Ishikawa (cell line): ENCODE data around the gene SIGLECL1.

Experiments used
- CEBPB ChIP-seq: IDR thresholded peaks from 2 replicates; pipeline ENCODE4 v1.6.1; 2012
- CREB1 ChIP-seq: IDR thresholded peaks from 2 replicates; pipeline ENCODE4 v1.6.1; 2012; ENCODE audit warnings: low read depth
- EGR1 ChIP-seq: IDR thresholded peaks from 2 replicates; pipeline ENCODE4 v1.6.1; 2012
- EP300 ChIP-seq: IDR thresholded peaks from 2 replicates; pipeline ENCODE4 v1.6.1; 2012; ENCODE audit warnings: borderline replicate concordance
- FOXM1 ChIP-seq: IDR thresholded peaks from 2 replicates; pipeline ENCODE4 v1.6.1; 2012; ENCODE audit warnings: low read depth, borderline replicate concordance
- MAX ChIP-seq: IDR thresholded peaks from 2 replicates; pipeline ENCODE4 v1.6.1; 2012
- NFIC ChIP-seq: IDR thresholded peaks from 2 replicates; pipeline ENCODE4 v1.6.1; 2012
- RAD21 ChIP-seq: IDR thresholded peaks from 2 replicates; pipeline ENCODE4 v1.6.1; 2012; ENCODE audit warnings: low read depth
- REST ChIP-seq: IDR thresholded peaks from 2 replicates; pipeline ENCODE4 v1.6.1; 2012; ENCODE audit warnings: low read depth, mild to moderate bottlenecking
- TAF1 ChIP-seq: IDR thresholded peaks from 2 replicates; pipeline ENCODE4 v1.6.1; 2012; ENCODE audit warnings: low read depth, mild to moderate bottlenecking
- TCF12 ChIP-seq: IDR thresholded peaks from 2 replicates; pipeline ENCODE4 v1.6.1; 2012; ENCODE audit warnings: low read depth
- TEAD4 ChIP-seq: IDR thresholded peaks from 2 replicates; pipeline ENCODE4 v1.6.1; 2012
- USF1 ChIP-seq: IDR thresholded peaks from 2 replicates; pipeline ENCODE4 v1.6.1; 2012
- YY1 ChIP-seq: IDR thresholded peaks from 2 replicates; pipeline ENCODE4 v1.6.1; 2012; ENCODE audit warnings: low read depth
- ZBTB7A ChIP-seq: IDR thresholded peaks from 2 replicates; pipeline ENCODE4 v1.6.1; 2012; ENCODE audit warnings: low read depth

SIGLECL1 gene

GRCh38 chr19:51250786-51251467, at the start of gene SIGLECL1:
TSS of gene SIGLECL1 (plus strand) at chr19:51251080. CDS start at chr19:51264073, 12,993 bp downstream.
- TF ChIP-seq RAD21, result no peak
- no peak for TF ChIP-seq FOXM1
- no peak for TF ChIP-seq USF1

GRCh38 chr19:51201712-51202111, 49.2 kb upstream of the SIGLECL1 start:
- TF ChIP-seq TEAD4 (no peak), ZBTB7A (no peak), CREB1 (no peak)

GRCh38 chr19:51203916-51204315, 47.0 kb upstream of the SIGLECL1 start:
- no peak for TF ChIP-seq MAX
- TF ChIP-seq ZBTB7A, result no peak
- TF ChIP-seq NFIC, result no peak
- TF ChIP-seq YY1, result no peak
- no peak for TF ChIP-seq CEBPB
- no peak for TF ChIP-seq FOXM1
- TF ChIP-seq TAF1, result no peak
- no peak for TF ChIP-seq EGR1
- no peak for TF ChIP-seq USF1
- no peak for TF ChIP-seq TCF12
- TF ChIP-seq CREB1, result no peak
- no peak for TF ChIP-seq REST
- TF ChIP-seq RAD21, result no peak
- no peak for TF ChIP-seq EP300
- no peak for TF ChIP-seq TEAD4

GRCh38 chr19:51204321-51204720, 46.6 kb upstream of the SIGLECL1 start:
- TF ChIP-seq NFIC, result no peak
- no peak for TF ChIP-seq EGR1
- TF ChIP-seq FOXM1, result no peak
- TF ChIP-seq YY1, result no peak
- TF ChIP-seq MAX, result no peak
- TF ChIP-seq USF1, result no peak
- no peak for TF ChIP-seq TAF1
- TF ChIP-seq RAD21, result no peak
- no peak for TF ChIP-seq EP300
- TF ChIP-seq ZBTB7A, result no peak
- no peak for TF ChIP-seq TEAD4
- TF ChIP-seq TCF12, result no peak
- no peak for TF ChIP-seq REST
- no peak for TF ChIP-seq CREB1
- no peak for TF ChIP-seq CEBPB

- no peak for TF ChIP-seq ZBTB7A
- no peak for TF ChIP-seq NFIC
- TF ChIP-seq YY1, result no peak
- no peak for TF ChIP-seq TEAD4
- no peak for TF ChIP-seq MAX
- TF ChIP-seq CREB1, result no peak
- no peak for TF ChIP-seq RAD21
- no peak for TF ChIP-seq TCF12
- TF ChIP-seq TAF1, result no peak
- TF ChIP-seq EP300, result no peak
Observed at GRCh38 chr19:51207747-51208146, 43.1 kb upstream of the SIGLECL1 start.
